HG02970 (cell line): ENCODE data around the gene BTBD9.

Experiments
- ATAC-seq: cut with Tn5 transposase; IDR thresholded peaks from one replicate; pipeline ENCODE4 v1.9.1; 2021; ENCODE audit warnings: mild to moderate bottlenecking, moderate library complexity, moderate number of reproducible peaks; ENCODE audit not compliant: unreplicated experiment, low FRiP score

The BTBD9 gene

GRCh38 chr6:38566295-38567030 lies 73.3 kb downstream of the BTBD9 start:
- no peak for ATAC-seq

GRCh38 chr6:38564301-38564700 lies 75.4 kb downstream of the BTBD9 start:
- ATAC-seq: no peak

GRCh38 chr6:38555606-38556005 lies 84.1 kb downstream of the BTBD9 start:
- ATAC-seq: no peak

- ATAC-seq: no peak
Measured at GRCh38 chr6:38554700-38555413, 84.9 kb downstream of the BTBD9 start.

GRCh38 chr6:38554014-38554413 lies 85.7 kb downstream of the BTBD9 start:
- ATAC-seq: no peak

- ATAC-seq: no peak
Measured at GRCh38 chr6:38552121-38552520, 87.6 kb downstream of the BTBD9 start.

GRCh38 chr6:38549795-38550194 lies 89.9 kb downstream of the BTBD9 start:
- no peak for ATAC-seq

- no peak for ATAC-seq
Measured at GRCh38 chr6:38549180-38549579, 90.5 kb downstream of the BTBD9 start.

GRCh38 chr6:38543022-38543421 lies 96.7 kb downstream of the BTBD9 start:
- ATAC-seq: no peak

- ATAC-seq: no peak
Measured at GRCh38 chr6:38542031-38542430, 97.7 kb downstream of the BTBD9 start.

GRCh38 chr6:38533064-38533463 lies 106.7 kb downstream of the BTBD9 start:
- ATAC-seq: no peak

- no peak for ATAC-seq
Measured at GRCh38 chr6:38531134-38531533, 108.6 kb downstream of the BTBD9 start.

- no peak for ATAC-seq
Measured at GRCh38 chr6:38528196-38528965, 111.3 kb downstream of the BTBD9 start.

GRCh38 chr6:38527371-38527770 lies 112.4 kb downstream of the BTBD9 start:
- no peak for ATAC-seq

GRCh38 chr6:38525888-38526287 lies 113.8 kb downstream of the BTBD9 start:
- no peak for ATAC-seq

- ATAC-seq: no peak
Measured at GRCh38 chr6:38524436-38525145, 115.1 kb downstream of the BTBD9 start.

GRCh38 chr6:38522322-38522721 lies 117.4 kb downstream of the BTBD9 start:
- no peak for ATAC-seq

- no peak for ATAC-seq
Measured at GRCh38 chr6:38518511-38519304, 121.0 kb downstream of the BTBD9 start.

- no peak for ATAC-seq
Measured at GRCh38 chr6:38517005-38517404, 122.7 kb downstream of the BTBD9 start.

- ATAC-seq: no peak
Measured at GRCh38 chr6:38514399-38514798, 125.3 kb downstream of the BTBD9 start.
